ENCODE data around the gene FUT7. TPM values are rescaled to one million over a fixed set of nuclear protein-coding genes. Genes with fewer than 3 reads are reported as not detected.

Gene FUT7
- total RNA-seq, 1 donor = not detected

DNA sequence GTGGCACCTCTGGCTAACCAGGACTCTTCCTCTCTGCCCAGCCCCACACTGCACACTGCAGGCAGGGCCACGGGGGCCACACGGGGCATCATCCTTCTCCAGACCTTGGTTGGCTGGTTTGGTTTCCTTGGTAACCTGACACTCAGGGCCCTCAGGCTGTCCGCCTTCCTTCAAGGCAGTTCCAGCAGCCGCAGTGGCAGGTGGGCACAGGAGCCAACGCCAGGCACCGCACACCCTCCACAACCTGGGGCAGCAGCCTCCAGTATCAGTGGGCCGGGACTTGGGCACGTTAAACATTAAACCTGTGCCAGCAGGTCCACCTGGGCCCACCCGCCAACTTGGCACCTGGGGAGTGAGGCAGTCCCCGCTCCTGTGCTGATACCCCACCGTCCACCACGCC is 12.1 kb upstream of the FUT7 start:
- H3K4me3 ChIP-seq (ENCODE audit: low read depth, low read length) = peak overlapping the region; percentile 76
- TF ChIP-seq, protein P1, sequence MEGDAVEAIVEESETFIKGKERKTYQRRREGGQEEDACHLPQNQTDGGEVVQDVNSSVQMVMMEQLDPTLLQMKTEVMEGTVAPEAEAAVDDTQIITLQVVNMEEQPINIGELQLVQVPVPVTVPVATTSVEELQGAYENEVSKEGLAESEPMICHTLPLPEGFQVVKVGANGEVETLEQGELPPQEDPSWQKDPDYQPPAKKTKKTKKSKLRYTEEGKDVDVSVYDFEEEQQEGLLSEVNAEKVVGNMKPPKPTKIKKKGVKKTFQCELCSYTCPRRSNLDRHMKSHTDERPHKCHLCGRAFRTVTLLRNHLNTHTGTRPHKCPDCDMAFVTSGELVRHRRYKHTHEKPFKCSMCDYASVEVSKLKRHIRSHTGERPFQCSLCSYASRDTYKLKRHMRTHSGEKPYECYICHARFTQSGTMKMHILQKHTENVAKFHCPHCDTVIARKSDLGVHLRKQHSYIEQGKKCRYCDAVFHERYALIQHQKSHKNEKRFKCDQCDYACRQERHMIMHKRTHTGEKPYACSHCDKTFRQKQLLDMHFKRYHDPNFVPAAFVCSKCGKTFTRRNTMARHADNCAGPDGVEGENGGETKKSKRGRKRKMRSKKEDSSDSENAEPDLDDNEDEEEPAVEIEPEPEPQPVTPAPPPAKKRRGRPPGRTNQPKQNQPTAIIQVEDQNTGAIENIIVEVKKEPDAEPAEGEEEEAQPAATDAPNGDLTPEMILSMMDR (IDR thresholded peaks at IDR 0.05; ENCODE audit: insufficient read depth, low read length) = no peak
- no peak for DNase-seq (ENCODE audit: low read depth)

DNA sequence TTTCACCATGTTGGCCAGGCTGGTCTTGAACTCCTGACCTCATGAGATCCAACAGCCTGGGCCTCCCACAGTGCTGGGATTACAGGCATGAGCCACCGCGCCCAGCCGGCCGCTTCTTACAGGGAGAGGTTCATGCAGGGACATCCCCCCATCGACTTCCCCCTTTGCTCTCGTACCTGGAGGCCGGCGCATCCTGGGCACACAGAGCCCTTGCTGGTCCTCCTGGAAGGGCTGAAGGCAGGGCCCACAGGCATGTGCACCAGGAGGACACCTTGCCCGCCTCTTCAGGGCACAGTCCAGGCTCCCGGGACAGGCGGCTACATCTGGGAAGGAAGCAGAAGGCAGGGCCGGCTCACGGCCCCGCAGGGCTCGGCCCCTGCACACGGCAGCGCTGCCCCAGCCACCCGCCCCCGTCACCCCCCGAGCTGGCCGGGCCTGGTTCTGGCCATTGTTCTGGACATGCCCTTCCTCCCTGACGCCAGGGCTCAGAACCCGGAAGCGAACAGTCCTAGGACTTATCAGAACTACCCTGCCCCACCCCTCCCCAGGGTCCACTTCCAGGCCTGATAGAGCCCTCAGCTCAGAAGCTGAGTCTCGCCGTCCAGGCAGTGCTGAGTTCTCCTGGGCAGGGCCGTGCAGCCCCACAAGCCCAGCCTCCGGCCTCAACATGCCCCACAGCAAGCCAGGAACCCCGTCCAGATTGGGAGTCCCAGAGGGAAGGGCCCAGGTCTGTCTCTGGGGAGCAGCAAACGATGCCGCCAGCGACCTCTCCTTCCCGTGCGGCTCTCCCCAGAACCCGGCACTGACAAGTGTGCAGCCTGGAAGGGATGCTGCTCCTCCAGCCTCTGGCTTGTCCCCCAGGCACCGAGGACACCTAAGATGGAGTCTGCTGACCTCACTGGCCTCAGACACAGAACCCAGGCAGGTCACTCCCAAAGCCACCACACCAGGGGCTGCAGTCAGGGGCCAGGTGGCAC is 11.2 kb upstream of the FUT7 start:
- TF ChIP-seq, protein P1 (IDR thresholded peaks at IDR 0.05; ENCODE audit: insufficient read depth, low read length) = no peak
- peak; percentile 37 for DNase-seq (ENCODE audit: low read depth)
- H3K4me3 ChIP-seq (ENCODE audit: low read depth, low read length) = peak overlapping the region; percentile 46

DNA sequence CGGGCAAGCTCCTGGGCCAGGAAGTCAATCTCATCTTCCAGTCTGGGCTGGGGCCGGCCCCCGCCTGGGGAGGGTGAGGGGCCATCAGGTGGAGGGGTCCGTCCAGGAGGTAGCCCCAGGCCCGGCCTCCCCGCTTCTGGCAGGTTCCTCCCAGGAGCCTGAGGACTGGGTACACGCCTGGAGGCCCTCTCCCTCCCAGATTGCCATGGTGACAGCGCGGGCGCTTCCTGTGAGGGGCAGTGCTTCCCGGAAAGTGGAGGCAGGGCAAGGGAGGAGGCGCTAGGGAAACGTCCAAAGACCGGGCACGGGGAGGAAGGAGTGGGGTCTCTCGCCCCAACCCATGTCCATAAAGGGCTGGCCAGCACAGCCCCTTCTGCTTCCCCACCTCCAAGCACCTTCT is 9.2 kb upstream of the FUT7 start:
- TF ChIP-seq, protein P1 (IDR thresholded peaks at IDR 0.05; ENCODE audit: insufficient read depth, low read length) = no peak
- no peak for DNase-seq (ENCODE audit: low read depth)
- H3K4me3 ChIP-seq (ENCODE audit: low read depth, low read length) = no peak overlapping the region

DNA sequence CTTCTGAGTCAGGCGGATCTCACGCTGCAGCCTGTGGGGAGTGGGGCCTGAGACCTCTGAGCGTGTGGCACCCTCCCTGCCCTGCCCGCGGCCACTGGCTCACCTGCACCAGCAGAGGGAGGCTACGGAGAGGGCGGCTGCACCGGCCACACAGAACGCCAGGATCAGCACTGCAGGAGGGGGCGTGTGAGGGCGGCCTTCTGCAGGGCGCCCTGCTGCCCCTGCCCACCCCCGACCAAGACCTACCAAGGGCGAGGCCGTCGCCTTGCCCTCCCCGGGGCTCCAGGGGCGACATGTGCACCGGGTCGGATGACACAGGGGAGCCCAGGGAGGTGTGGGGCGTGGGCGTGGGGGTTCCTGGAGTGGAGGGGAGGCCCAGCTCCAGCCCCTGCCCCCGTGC is 8.7 kb upstream of the FUT7 start:
- H3K4me3 ChIP-seq (ENCODE audit: low read depth, low read length) = no peak overlapping the region
- DNase-seq (ENCODE audit: low read depth) = no peak
- TF ChIP-seq, protein P1 (IDR thresholded peaks at IDR 0.05; ENCODE audit: insufficient read depth, low read length) = no peak

DNA sequence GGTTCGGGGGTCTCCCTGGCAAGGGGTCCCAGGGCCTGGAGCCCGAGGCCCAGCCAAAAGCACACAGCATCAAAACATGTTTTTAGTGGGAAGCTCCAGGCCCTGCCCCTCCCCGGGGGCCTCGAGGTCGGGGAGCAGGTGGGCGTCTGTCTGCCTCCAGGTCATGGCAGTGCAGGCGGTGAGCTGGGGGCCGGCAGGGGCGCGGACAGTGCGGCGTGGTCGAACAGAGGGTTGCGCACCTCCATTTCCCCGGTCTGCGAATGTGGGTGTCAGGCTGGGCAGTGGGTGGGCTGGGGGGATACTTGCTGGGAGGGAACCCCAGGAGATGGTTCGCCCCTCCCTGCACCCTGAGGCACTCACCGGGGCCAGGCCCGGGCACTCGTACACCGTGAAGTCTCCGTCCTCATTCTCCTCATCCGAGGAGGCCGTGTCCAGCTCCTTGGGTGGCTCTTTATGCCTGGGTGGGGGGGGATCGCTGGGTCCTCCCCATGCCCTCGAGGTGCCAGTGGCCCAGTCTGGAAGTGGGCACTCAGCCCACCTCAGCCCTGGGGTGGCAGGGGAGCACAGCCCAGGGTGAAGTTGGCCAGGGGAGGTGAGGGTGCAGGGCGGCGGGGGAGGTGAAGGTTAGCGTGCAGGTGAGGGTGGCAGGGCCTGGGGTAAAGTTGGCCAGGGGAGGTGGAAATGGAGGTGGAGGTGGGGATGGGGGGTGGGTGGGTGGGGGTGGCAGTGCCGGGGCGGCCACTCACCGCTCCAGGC is 7.9 kb upstream of the FUT7 start:
- no peak for DNase-seq (ENCODE audit: low read depth)
- no peak overlapping the region for H3K4me3 ChIP-seq (ENCODE audit: low read depth, low read length)
- TF ChIP-seq, protein P1 (IDR thresholded peaks at IDR 0.05; ENCODE audit: insufficient read depth, low read length) = no peak

DNA sequence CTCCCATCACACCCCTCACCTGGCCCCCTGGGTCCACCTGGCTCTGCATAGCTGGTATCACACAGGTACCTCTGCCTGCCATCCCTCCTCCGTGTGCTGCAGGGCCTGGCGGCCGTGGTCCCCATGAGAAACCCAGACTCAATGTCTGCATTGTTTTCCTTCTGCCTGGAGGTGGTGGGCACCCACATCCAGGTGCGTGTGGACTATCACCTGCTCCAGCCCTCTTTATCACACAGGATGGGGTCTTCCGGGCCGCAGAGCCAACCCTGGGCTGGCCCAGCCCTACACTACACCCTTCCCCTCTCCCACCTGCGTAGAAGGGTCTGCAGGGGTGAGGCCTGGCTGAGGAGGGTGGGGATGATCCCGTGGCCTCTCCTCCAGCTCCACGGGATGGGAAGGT is 7.0 kb upstream of the FUT7 start:
- no peak overlapping the region for H3K4me3 ChIP-seq (ENCODE audit: low read depth, low read length)
- TF ChIP-seq, protein P1 (IDR thresholded peaks at IDR 0.05; ENCODE audit: insufficient read depth, low read length) = no peak
- DNase-seq (ENCODE audit: low read depth) = no peak

Data from fibroblast of the aortic adventitia (primary cell).